Tibial nerve (tissue), 4 donors: ENCODE results near the gene SGSM1.

ENCODE experiments used
- CTCF ChIP-seq, 5 experiments: fragments of 200-600 bp in 3 of 5; fragments of 450-650 bp in 2 of 5; sonication (generic) in 3 of 5; IDR thresholded peaks; one replicate each; pipeline ENCODE4 v1.5.1; 2016 to 2019; ENCODE audit warnings: antibody characterized with exemption in 5 of 5, mild to moderate bottlenecking in 3 of 5, moderate library complexity in 2 of 5
- EP300 ChIP-seq, 2 donors: sonication (generic); formaldehyde crosslinking; IDR thresholded peaks; one replicate each; pipeline ENCODE4 v1.6.1; 2017; ENCODE audit warnings: antibody characterized with exemption in 2 of 2, mild to moderate bottlenecking in 1 of 2
- POLR2A ChIP-seq, 2 donors: fragments of 450-650 bp; IDR thresholded peaks; one replicate each; pipeline ENCODE4 v1.6.1; 2017; ENCODE audit warnings: antibody characterized with exemption in 2 of 2, mild to moderate bottlenecking in 2 of 2, moderate library complexity in 2 of 2

GRCh38 chr22:24827296-24827695, 21.3 kb downstream of the SGSM1 start:
- no peak for TF ChIP-seq POLR2A (IDR thresholded peaks at IDR 0.05)
- TF ChIP-seq EP300 (IDR thresholded peaks at IDR 0.05) = no peak
- no peak for TF ChIP-seq CTCF (IDR thresholded peaks at IDR 0.05)
